H9 (cell line): ENCODE data around the gene TGFBR2. TPM values are rescaled to one million over a fixed set of nuclear protein-coding genes. Genes with fewer than 3 reads are reported as not detected.

ENCODE experiments used
- DNase-seq: peaks from one replicate; pipeline ENCODE4 v3.0.0-alpha.2; 2017
- H2AFZ ChIP-seq: one replicate; pipeline ENCODE4 v1.6.1; 2013; ENCODE audit warnings: mild to moderate bottlenecking, low read length, control low read depth, moderate library complexity
- H2AK5ac ChIP-seq: 2 replicates; pipeline ENCODE4 v1.6.1; 2013; ENCODE audit warnings: low read length, control low read depth, mixed read lengths; ENCODE audit not compliant: insufficient read length
- H2BK120ac ChIP-seq: one replicate; pipeline ENCODE4 v1.6.1; 2013; ENCODE audit warnings: low read depth, mild to moderate bottlenecking, low read length, control low read depth, inconsistent platforms; ENCODE audit not compliant: poor library complexity, severe bottlenecking
- H2BK12ac ChIP-seq: 2 replicates; pipeline ENCODE4 v1.6.1; 2013; ENCODE audit warnings: low read length, control low read depth, mixed read lengths, low read depth; ENCODE audit not compliant: insufficient read length
- H2BK15ac ChIP-seq: 2 replicates; pipeline ENCODE4 v1.6.1; 2013; ENCODE audit warnings: low read depth, low read length, control low read depth
- H2BK20ac ChIP-seq: one replicate; pipeline ENCODE4 v1.6.1; 2013; ENCODE audit warnings: low read depth, mild to moderate bottlenecking, low read length, control low read depth, inconsistent platforms; ENCODE audit not compliant: poor library complexity, severe bottlenecking
- H2BK5ac ChIP-seq: 2 replicates; pipeline ENCODE4 v1.6.1; 2013; ENCODE audit warnings: low read length, control low read depth, mixed read lengths; ENCODE audit not compliant: insufficient read length
- H3K14ac ChIP-seq: 2 replicates; pipeline ENCODE4 v1.6.1; 2013; ENCODE audit warnings: low read length, control low read depth; ENCODE audit not compliant: insufficient read depth
- H3K18ac ChIP-seq: 2 replicates; pipeline ENCODE4 v1.6.1; 2013; ENCODE audit warnings: low read depth, mild to moderate bottlenecking, mixed read lengths, low read length, control low read depth; ENCODE audit not compliant: insufficient read length
- H3K23ac ChIP-seq: 2 replicates; pipeline ENCODE4 v1.6.1; 2013; ENCODE audit warnings: low read length, control low read depth, mixed read lengths, low read depth; ENCODE audit not compliant: insufficient read length
- H3K23me2 ChIP-seq: 2 replicates; pipeline ENCODE4 v1.6.1; 2013; ENCODE audit warnings: low read depth, mild to moderate bottlenecking, mixed read lengths, low read length, control low read depth; ENCODE audit not compliant: insufficient read length, poor library complexity, severe bottlenecking
- H3K27ac ChIP-seq: 2 replicates; pipeline ENCODE4 v1.5.1; 2013; ENCODE audit warnings: low read length, control low read depth, mixed read lengths, low read depth; ENCODE audit not compliant: insufficient read length
- H3K27me3 ChIP-seq: 2 replicates; pipeline ENCODE4 v1.6.1; 2013; ENCODE audit warnings: low read length, control low read depth, inconsistent platforms; ENCODE audit not compliant: insufficient read depth
- H3K4ac ChIP-seq: 2 replicates; pipeline ENCODE4 v1.6.1; 2013; ENCODE audit warnings: low read depth, mild to moderate bottlenecking, control low read depth, inconsistent platforms, low read length, moderate library complexity
- H3K4me1 ChIP-seq: 2 replicates; pipeline ENCODE4 v1.6.1; 2013; ENCODE audit warnings: low read length, control low read depth, inconsistent platforms; ENCODE audit not compliant: insufficient read depth
- H3K4me2 ChIP-seq: 2 replicates; pipeline ENCODE4 v1.6.1; 2013; ENCODE audit warnings: low read length, control low read depth, mixed read lengths; ENCODE audit not compliant: insufficient read length, insufficient read depth
- H3K56ac ChIP-seq: 2 replicates; pipeline ENCODE4 v1.6.1; 2013; ENCODE audit warnings: low read depth, mild to moderate bottlenecking, mixed read lengths, low read length, control low read depth; ENCODE audit not compliant: insufficient read length
- H3K79me1 ChIP-seq: 2 replicates; pipeline ENCODE4 v1.6.1; 2013; ENCODE audit warnings: low read depth, mild to moderate bottlenecking, moderate library complexity, low read length, control low read depth, inconsistent platforms; ENCODE audit not compliant: insufficient read depth, poor library complexity, severe bottlenecking
- H3K79me2 ChIP-seq: 2 replicates; pipeline ENCODE4 v1.6.1; 2013; ENCODE audit warnings: low read length, control low read depth, inconsistent platforms; ENCODE audit not compliant: insufficient read depth
- H3K9ac ChIP-seq: 2 replicates; pipeline ENCODE4 v1.6.1; 2013; ENCODE audit warnings: low read length, control low read depth, mixed read lengths; ENCODE audit not compliant: insufficient read length; ENCODE audit errors: extremely low read depth
- H3K9me3 ChIP-seq: one replicate; pipeline ENCODE4 v1.6.1; 2013; ENCODE audit warnings: low read depth, low read length, inconsistent platforms; ENCODE audit not compliant: control insufficient read depth
- H3T11ph ChIP-seq: one replicate; pipeline ENCODE4 v1.6.1; 2013; ENCODE audit warnings: mild to moderate bottlenecking, low read length, control low read depth, inconsistent platforms
- H4K20me1 ChIP-seq: one replicate; pipeline ENCODE4 v1.6.1; 2013; ENCODE audit not compliant: control insufficient read depth, insufficient read length, insufficient read depth
- H4K5ac ChIP-seq: 2 replicates; pipeline ENCODE4 v1.6.1; 2013; ENCODE audit warnings: low read depth, mild to moderate bottlenecking, mixed read lengths, low read length, control low read depth; ENCODE audit not compliant: insufficient read length
- H4K8ac ChIP-seq: replicated peaks from 2 replicates; pipeline ENCODE4 v1.6.1; 2013; ENCODE audit warnings: low read length, control low read depth, mixed read lengths, low read depth; ENCODE audit not compliant: insufficient read length
- H4K91ac ChIP-seq: 2 replicates; pipeline ENCODE4 v1.6.1; 2013; ENCODE audit warnings: low read depth, mild to moderate bottlenecking, moderate library complexity, mixed read lengths, low read length, control low read depth; ENCODE audit not compliant: insufficient read length
- H3K27ac Mint-ChIP-seq, 3 experiments: 2 replicates in 2 of 3; 3 replicates in 1 of 3; pipeline ENCODE4 v1.8.0; 2020 to 2021; ENCODE audit warnings: mixed read lengths in 3 of 3, mild to moderate bottlenecking in 1 of 3, moderate library complexity in 1 of 3
- H3K27me3 Mint-ChIP-seq: 2 replicates; pipeline ENCODE4 v1.8.0; 2021; ENCODE audit warnings: low read depth, mild to moderate bottlenecking, moderate library complexity, mixed read lengths
- H3K36me3 Mint-ChIP-seq, 3 experiments: 2 replicates in 2 of 3; 3 replicates in 1 of 3; pipeline ENCODE4 v1.8.0; 2020 to 2021; ENCODE audit warnings: low read depth in 3 of 3, mixed read lengths in 3 of 3; ENCODE audit not compliant: insufficient read depth in 1 of 3
- H3K4me1 Mint-ChIP-seq, 2 experiments: 2 replicates each; pipeline ENCODE4 v1.8.0; 2020; ENCODE audit warnings: mixed read lengths in 2 of 2
- H3K4me3 Mint-ChIP-seq, 2 experiments: 2 replicates in 1 of 2; 3 replicates in 1 of 2; pipeline ENCODE4 v1.8.0; 2020 to 2021; ENCODE audit warnings: mild to moderate bottlenecking in 2 of 2, mixed read lengths in 2 of 2, moderate library complexity in 1 of 2
- H3K9me3 Mint-ChIP-seq, 2 experiments: 2 replicates in 1 of 2; 3 replicates in 1 of 2; pipeline ENCODE4 v1.8.0; 2020; ENCODE audit warnings: mild to moderate bottlenecking in 2 of 2, mixed read lengths in 2 of 2, moderate library complexity in 1 of 2
- CTCF ChIP-seq: fragments of 200-600 bp; sonication (generic); conservative IDR thresholded peaks from 3 replicates; pipeline ENCODE4 v1.8.0; 2021; ENCODE audit warnings: antibody characterized with exemption, mild to moderate bottlenecking
- WGBS: extraction: QIAGEN DNeasy Blood & Tissue Kit; methylation state at CpG from one replicate; pipeline ENCODE4 v1.1.7; 2013; ENCODE audit warnings: missing lambda C conversion rate, low lambda C conversion rate, mixed read lengths; ENCODE audit not compliant: insufficient read length; ENCODE audit errors: extremely low coverage; 5-methylcytosine and 5-hydroxymethylcytosine counted together
- total RNA-seq: library from RNA; stranded (reverse); gene quantifications from 2 replicates; pipeline ENCODE4 v1.2.1, GENCODE V29; 2021

The TGFBR2 gene
- total RNA-seq, 1 experiment from 2014 or later = 10.6 TPM

GRCh38 chr3:30617069-30617468, 10.7 kb downstream of the TGFBR2 start:
- Mint-ChIP-seq H3K9me3 (no peaks in the 10 kb centered on the region), H3K27ac (no peak overlapping the region), H3K27me3 (no peaks in the 10 kb centered on the region), H3K4me3 (no peak overlapping the region), H3K36me3 (peaks cover 0 to 9% (median 5%) of the 10 kb centered on the region in 3 experiments; a peak in 4 of 7 replicates), H3K4me1 (peaks cover 24 to 34% of the 10 kb centered on the region in 2 experiments)
- no peaks in the 10 kb centered on the region for H3K9me3 ChIP-seq
- no peak overlapping the region for H3K18ac ChIP-seq
- H2BK120ac ChIP-seq = no peak overlapping the region
- no peaks in the 10 kb centered on the region for H3K23me2 ChIP-seq
- H2BK20ac ChIP-seq = no peak overlapping the region
- H3K23ac ChIP-seq = no peak overlapping the region
- H4K8ac ChIP-seq = no peak overlapping the region
- H3T11ph ChIP-seq = no peak overlapping the region
- H3K14ac ChIP-seq = no peak overlapping the region
- no CpG with 5 or more reads among the region's 5 CpGs for WGBS
- H3K27me3 ChIP-seq = no peaks in the 10 kb centered on the region; the same call in 1 of the 2 replicates
- H3K79me1 ChIP-seq = peaks cover 10% of the 10 kb centered on the region
- DNase-seq = no peak
- H4K91ac ChIP-seq = no peak overlapping the region
- H4K5ac ChIP-seq = no peak overlapping the region
- no peak overlapping the region for H3K9ac ChIP-seq
- H3K79me2 ChIP-seq = peaks cover 31% of the 10 kb centered on the region; the same call in 1 of the 2 replicates
- no peak for TF ChIP-seq CTCF
- H3K4me1 ChIP-seq = peaks cover 15% of the 10 kb centered on the region; the same call in 1 of the 2 replicates
- no peak overlapping the region for H2BK12ac ChIP-seq
- no peak overlapping the region for H2BK5ac ChIP-seq
- no peak overlapping the region for H3K4ac ChIP-seq
- no peak overlapping the region for H3K4me2 ChIP-seq
- H2BK15ac ChIP-seq = no peak overlapping the region
- no peak overlapping the region for H2AK5ac ChIP-seq
- H3K56ac ChIP-seq = no peak overlapping the region
- H3K27ac ChIP-seq = no peak overlapping the region
- H2AFZ ChIP-seq = no peak overlapping the region
- H4K20me1 ChIP-seq = no peaks in the 10 kb centered on the region
